ENCODE measurements around the gene RARA.

The RARA gene

DNA sequence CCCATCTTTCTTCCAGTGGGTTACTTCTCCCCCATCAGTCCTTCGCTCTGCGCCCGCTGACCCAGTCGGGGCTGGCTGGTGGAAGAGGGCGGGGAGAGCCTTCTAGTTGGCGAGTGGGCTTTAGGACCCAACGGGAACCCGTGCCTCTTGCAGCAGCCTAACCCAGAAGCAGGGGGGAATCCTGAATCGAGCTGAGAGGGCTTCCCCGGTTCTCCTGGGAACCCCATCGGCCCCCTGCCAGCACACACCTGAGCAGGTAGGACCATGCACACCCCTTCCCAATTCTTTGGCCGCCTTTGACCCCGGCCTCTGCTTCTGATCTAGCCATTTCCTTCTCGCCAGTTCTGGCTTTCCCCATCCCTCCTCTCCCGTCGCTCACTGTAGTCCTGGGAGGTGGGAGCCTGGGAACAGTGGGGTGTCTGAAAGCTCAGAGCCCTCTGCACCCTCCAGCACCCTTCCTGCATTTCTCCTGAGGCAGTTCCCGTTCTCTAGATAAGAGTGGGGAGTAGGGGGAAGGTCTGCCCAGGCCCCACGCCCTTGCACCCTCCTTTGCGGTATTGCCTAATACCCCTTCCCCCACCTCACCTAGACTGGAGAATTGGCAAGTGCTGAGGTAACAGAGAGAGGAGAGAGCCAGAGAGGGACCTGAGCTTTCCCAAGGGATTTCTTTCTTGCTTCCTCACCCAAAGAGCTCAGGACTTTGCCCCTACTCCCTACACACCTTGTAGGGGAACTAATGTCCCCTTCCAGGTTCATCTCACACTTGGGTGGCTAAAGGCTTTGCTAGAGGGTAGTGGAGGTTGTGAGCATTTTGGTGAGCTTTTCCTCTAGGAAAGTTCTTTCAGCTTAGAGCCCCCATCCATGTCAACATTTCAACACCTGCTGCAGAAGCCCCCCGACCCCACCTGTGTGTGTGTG lies at the start of gene RARA:
TSS of gene RARA (plus strand) at position 150 of the 918 bp plus-strand sequence. CDS start 22,039 bp downstream, outside the sequence.
- no peak for TF ChIP-seq ZNF274 (IDR thresholded peaks at IDR 0.05; ENCODE audit: low read depth, low read length)
- TF ChIP-seq YY1 (IDR thresholded peaks at IDR 0.05; ENCODE audit: insufficient read depth, insufficient read length) = no peak
- no peak for TF ChIP-seq SUZ12 (IDR thresholded peaks at IDR 0.05; ENCODE audit: extremely low read depth, insufficient read depth, insufficient read length)
- Histone ChIP-seq H3K9ac (ENCODE audit: insufficient read length, low read depth) (peak within 1 kb of the TSS; percentile 92), H3K27me3 (ENCODE audit: insufficient read depth, insufficient read length) (no peaks in the 10 kb centered on the region), H3K36me3 (ENCODE audit: insufficient read depth, insufficient read length, low read length) (peaks cover 4% of the 10 kb centered on the region), H3K4me3 (ENCODE audit: insufficient read length, low read depth) (peak within 1 kb of the TSS; percentile 76), H3K4me1 (ENCODE audit: insufficient read depth, insufficient read length) (peaks cover 21% of the 10 kb centered on the region), H3K9me3 (ENCODE audit: insufficient read depth, low read length) (no peaks in the 10 kb centered on the region)
- no peak for DNase-seq (ENCODE audit: low read depth, low spot score)

DNA sequence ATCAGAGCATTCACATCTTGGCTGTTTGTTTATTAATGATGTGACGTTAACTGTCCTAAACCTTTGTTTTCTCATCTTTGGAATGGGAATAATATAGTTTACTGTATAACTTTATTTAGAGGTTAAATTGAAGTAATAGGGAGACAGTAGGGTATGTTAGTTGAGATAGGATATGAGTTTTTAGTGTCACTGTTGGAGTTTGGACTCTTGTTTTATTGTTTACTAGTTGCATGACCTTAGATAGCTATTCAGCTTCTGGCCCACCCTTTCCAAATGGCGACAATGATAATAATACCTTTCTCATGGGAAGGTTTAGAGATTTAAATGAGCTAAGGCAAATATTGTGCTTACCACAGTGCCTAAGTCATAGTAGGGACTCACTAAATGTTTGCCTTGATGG lies 49.5 kb upstream of the RARA start:
- TF ChIP-seq SUZ12 (IDR thresholded peaks at IDR 0.05; ENCODE audit: extremely low read depth, insufficient read depth, insufficient read length) = no peak
- no peak for TF ChIP-seq ZNF274 (IDR thresholded peaks at IDR 0.05; ENCODE audit: low read depth, low read length)
- TF ChIP-seq YY1 (IDR thresholded peaks at IDR 0.05; ENCODE audit: insufficient read depth, insufficient read length) = no peak
- no peaks in the 10 kb centered on the region for H3K9me3 ChIP-seq (ENCODE audit: insufficient read depth, low read length)
- H3K4me3 ChIP-seq (ENCODE audit: insufficient read length, low read depth) = no peak overlapping the region
- H3K27me3 ChIP-seq (ENCODE audit: insufficient read depth, insufficient read length) = no peaks in the 10 kb centered on the region
- no peak overlapping the region for H3K9ac ChIP-seq (ENCODE audit: insufficient read length, low read depth)
- no peak for DNase-seq (ENCODE audit: low read depth, low spot score)
- H3K36me3 ChIP-seq (ENCODE audit: insufficient read depth, insufficient read length, low read length) = peaks cover 60% of the 10 kb centered on the region
- peaks cover 3% of the 10 kb centered on the region for H3K4me1 ChIP-seq (ENCODE audit: insufficient read depth, insufficient read length)

DNA sequence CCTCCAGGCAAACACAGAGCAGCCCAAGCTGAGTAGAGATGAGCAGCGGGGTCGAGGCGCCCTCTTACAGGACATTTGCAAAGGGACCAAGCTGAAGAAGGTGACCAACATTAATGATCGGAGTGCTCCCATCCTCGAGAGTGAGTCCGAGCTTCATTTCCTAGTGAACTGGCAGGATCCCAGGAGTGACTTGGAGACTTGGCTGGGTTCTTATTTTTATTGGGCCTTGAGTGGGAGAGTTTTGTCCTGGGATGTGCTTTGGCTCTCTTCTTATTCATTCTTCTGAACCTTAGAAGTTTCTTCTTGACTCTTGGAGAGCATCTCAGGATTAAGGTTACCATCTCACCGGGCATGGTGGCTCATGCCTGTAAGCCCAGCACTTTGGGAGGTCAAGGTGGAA lies 48.5 kb upstream of the RARA start:
- peaks cover 69% of the 10 kb centered on the region for H3K36me3 ChIP-seq (ENCODE audit: insufficient read depth, insufficient read length, low read length)
- DNase-seq (ENCODE audit: low read depth, low spot score) = no peak
- H3K9me3 ChIP-seq (ENCODE audit: insufficient read depth, low read length) = no peaks in the 10 kb centered on the region
- H3K27me3 ChIP-seq (ENCODE audit: insufficient read depth, insufficient read length) = no peaks in the 10 kb centered on the region
- no peak overlapping the region for H3K4me3 ChIP-seq (ENCODE audit: insufficient read length, low read depth)
- no peak for TF ChIP-seq YY1 (IDR thresholded peaks at IDR 0.05; ENCODE audit: insufficient read depth, insufficient read length)
- TF ChIP-seq ZNF274 (IDR thresholded peaks at IDR 0.05; ENCODE audit: low read depth, low read length) = no peak
- TF ChIP-seq SUZ12 (IDR thresholded peaks at IDR 0.05; ENCODE audit: extremely low read depth, insufficient read depth, insufficient read length) = no peak
- peaks cover 6% of the 10 kb centered on the region for H3K4me1 ChIP-seq (ENCODE audit: insufficient read depth, insufficient read length)
- no peak overlapping the region for H3K9ac ChIP-seq (ENCODE audit: insufficient read length, low read depth)

DNA sequence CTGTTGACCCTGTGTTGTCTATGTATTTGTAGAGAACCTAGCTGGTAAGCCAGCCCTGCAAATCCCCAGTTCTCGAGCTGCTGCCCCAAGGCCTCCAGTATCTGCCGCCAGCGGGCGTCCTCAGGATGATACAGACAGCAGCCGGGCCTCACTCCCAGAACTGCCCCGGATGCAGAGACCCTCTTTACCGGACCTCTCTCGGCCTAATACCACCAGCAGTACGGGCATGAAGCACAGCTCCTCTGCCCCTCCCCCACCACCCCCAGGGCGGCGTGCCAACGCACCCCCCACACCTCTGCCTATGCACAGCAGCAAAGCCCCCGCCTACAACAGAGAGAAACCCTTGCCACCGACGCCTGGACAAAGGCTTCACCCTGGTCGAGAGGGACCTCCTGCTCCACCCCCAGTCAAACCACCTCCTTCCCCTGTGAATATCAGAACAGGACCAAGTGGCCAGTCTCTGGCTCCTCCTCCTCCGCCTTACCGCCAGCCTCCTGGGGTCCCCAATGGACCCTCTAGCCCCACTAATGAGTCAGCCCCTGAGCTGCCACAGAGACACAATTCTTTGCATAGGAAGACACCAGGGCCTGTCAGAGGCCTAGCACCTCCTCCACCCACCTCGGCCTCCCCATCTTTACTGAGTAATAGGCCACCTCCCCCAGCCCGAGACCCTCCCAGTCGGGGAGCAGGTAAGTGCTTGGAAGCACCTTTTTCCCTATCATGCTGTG lies 44.4 kb upstream of the RARA start:
- H3K4me3 ChIP-seq (ENCODE audit: insufficient read length, low read depth) = no peak overlapping the region
- H3K36me3 ChIP-seq (ENCODE audit: insufficient read depth, insufficient read length, low read length) = peaks cover 59% of the 10 kb centered on the region
- no peak overlapping the region for H3K9ac ChIP-seq (ENCODE audit: insufficient read length, low read depth)
- no peak for DNase-seq (ENCODE audit: low read depth, low spot score)
- H3K9me3 ChIP-seq (ENCODE audit: insufficient read depth, low read length) = no peaks in the 10 kb centered on the region
- peaks cover 6% of the 10 kb centered on the region for H3K4me1 ChIP-seq (ENCODE audit: insufficient read depth, insufficient read length)
- no peaks in the 10 kb centered on the region for H3K27me3 ChIP-seq (ENCODE audit: insufficient read depth, insufficient read length)
- TF ChIP-seq SUZ12 (IDR thresholded peaks at IDR 0.05; ENCODE audit: extremely low read depth, insufficient read depth, insufficient read length) = no peak
- no peak for TF ChIP-seq ZNF274 (IDR thresholded peaks at IDR 0.05; ENCODE audit: low read depth, low read length)
- TF ChIP-seq YY1 (IDR thresholded peaks at IDR 0.05; ENCODE audit: insufficient read depth, insufficient read length) = no peak

DNA sequence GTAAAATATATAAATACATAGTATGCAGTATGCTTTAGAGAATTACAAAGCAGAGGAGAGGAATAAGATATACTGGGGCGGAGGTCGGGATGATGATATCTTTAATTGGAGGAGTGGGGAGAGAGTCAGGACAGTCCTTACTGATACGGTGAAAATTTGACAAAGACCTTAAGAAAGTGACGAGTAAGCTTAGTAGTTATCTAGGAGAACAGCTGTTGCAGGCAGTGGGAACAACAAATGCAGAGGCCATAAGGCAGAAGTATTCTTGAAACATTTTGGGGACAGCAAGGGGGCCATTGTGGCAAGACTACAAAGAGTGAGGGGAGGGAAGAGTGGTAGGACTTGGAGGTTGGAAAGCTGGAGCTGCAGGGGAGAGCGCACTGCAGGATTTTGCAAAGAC lies 43.6 kb upstream of the RARA start:
- Histone ChIP-seq H3K9ac (ENCODE audit: insufficient read length, low read depth) (no peak overlapping the region), H3K9me3 (ENCODE audit: insufficient read depth, low read length) (no peaks in the 10 kb centered on the region), H3K27me3 (ENCODE audit: insufficient read depth, insufficient read length) (no peaks in the 10 kb centered on the region), H3K4me3 (ENCODE audit: insufficient read length, low read depth) (no peak overlapping the region), H3K36me3 (ENCODE audit: insufficient read depth, insufficient read length, low read length) (peaks cover 56% of the 10 kb centered on the region), H3K4me1 (ENCODE audit: insufficient read depth, insufficient read length) (peaks cover 6% of the 10 kb centered on the region)
- DNase-seq (ENCODE audit: low read depth, low spot score) = no peak
- TF ChIP-seq YY1 (IDR thresholded peaks at IDR 0.05; ENCODE audit: insufficient read depth, insufficient read length) (no peak), SUZ12 (IDR thresholded peaks at IDR 0.05; ENCODE audit: extremely low read depth, insufficient read depth, insufficient read length) (no peak), ZNF274 (IDR thresholded peaks at IDR 0.05; ENCODE audit: low read depth, low read length) (no peak)

DNA sequence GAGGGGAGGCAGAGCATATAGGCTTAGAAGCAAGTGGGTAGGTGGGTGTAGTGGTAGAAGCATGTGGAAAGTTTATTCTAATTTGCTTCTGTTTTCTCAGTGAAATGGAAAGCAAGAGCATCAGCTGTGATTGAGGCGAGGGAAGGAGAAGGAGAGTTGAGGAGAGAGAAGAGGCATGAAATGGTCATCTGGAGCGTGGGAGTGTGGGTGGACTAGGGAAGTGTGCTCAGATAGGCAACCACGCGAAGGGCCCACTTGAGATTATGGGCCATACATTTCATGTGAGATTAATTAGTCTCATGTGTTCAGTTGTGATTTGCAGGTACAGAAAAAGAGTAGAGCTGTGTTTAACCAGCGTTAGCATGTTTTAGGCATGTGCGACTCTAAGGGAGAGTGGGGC lies 42.1 kb upstream of the RARA start:
- Histone ChIP-seq H3K36me3 (ENCODE audit: insufficient read depth, insufficient read length, low read length) (peaks cover 55% of the 10 kb centered on the region), H3K4me3 (ENCODE audit: insufficient read length, low read depth) (no peak overlapping the region), H3K9ac (ENCODE audit: insufficient read length, low read depth) (no peak overlapping the region), H3K27me3 (ENCODE audit: insufficient read depth, insufficient read length) (no peaks in the 10 kb centered on the region), H3K4me1 (ENCODE audit: insufficient read depth, insufficient read length) (peaks cover 6% of the 10 kb centered on the region), H3K9me3 (ENCODE audit: insufficient read depth, low read length) (no peaks in the 10 kb centered on the region)
- DNase-seq (ENCODE audit: low read depth, low spot score) = no peak
- TF ChIP-seq YY1 (IDR thresholded peaks at IDR 0.05; ENCODE audit: insufficient read depth, insufficient read length) = no peak
- TF ChIP-seq SUZ12 (IDR thresholded peaks at IDR 0.05; ENCODE audit: extremely low read depth, insufficient read depth, insufficient read length) = no peak
- no peak for TF ChIP-seq ZNF274 (IDR thresholded peaks at IDR 0.05; ENCODE audit: low read depth, low read length)
